ENCODE data around the gene ULK4.
"Not testable (repeated sequence)": the region's sequence is repeated elsewhere in the genome, so short reads cannot be mapped to it uniquely, and the experiment has no call there.

The ULK4 gene

DNA sequence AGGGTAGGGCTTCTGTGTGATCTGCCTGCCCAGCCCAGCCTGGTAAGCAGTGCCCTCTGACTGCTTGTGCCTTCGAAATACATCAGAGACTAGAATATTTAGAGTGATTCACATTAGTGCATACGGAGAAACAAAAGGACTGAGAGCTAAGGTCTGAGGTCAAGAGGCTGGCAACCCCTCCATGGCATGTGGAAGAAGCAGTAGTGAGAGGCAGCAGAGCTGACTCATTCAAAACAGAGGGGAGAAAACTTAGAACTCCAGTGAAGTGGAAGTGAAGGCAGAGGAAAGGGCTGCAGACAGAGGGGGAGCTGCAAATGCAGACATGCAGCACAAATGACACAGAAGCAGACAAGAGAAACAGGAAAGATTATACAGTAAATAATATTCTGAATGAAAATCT, 61.6 kb downstream of the ULK4 start:
- no peak overlapping the region for H3K4me3 ChIP-seq (ENCODE audit: low read depth, low read length)
- DNase-seq (ENCODE audit: low read depth): no peak
- TF ChIP-seq, protein P1, sequence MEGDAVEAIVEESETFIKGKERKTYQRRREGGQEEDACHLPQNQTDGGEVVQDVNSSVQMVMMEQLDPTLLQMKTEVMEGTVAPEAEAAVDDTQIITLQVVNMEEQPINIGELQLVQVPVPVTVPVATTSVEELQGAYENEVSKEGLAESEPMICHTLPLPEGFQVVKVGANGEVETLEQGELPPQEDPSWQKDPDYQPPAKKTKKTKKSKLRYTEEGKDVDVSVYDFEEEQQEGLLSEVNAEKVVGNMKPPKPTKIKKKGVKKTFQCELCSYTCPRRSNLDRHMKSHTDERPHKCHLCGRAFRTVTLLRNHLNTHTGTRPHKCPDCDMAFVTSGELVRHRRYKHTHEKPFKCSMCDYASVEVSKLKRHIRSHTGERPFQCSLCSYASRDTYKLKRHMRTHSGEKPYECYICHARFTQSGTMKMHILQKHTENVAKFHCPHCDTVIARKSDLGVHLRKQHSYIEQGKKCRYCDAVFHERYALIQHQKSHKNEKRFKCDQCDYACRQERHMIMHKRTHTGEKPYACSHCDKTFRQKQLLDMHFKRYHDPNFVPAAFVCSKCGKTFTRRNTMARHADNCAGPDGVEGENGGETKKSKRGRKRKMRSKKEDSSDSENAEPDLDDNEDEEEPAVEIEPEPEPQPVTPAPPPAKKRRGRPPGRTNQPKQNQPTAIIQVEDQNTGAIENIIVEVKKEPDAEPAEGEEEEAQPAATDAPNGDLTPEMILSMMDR (IDR thresholded peaks at IDR 0.05; ENCODE audit: insufficient read depth, low read depth, low read length, missing control alignments): no peak

DNA sequence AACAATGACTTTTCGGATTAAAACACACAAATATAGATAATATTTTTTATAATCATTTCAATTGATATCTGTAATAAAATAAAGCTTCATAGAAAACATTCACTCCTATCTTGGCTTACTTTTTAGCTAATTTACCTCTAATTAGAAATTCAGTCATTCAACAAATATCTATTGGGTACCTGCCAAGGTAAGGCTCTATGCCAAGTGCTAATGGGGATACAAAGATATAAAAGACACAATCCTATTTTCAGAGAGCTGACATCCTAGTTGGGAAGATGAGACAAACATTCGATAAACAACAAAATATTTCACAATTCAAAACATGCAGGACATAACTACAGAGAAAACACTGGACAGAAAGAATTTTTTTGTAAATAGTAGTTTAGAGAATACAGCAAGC, 63.3 kb downstream of the ULK4 start:
- no peak overlapping the region for H3K4me3 ChIP-seq (ENCODE audit: low read depth, low read length)
- no peak for DNase-seq (ENCODE audit: low read depth)
- TF ChIP-seq, protein P1 (IDR thresholded peaks at IDR 0.05; ENCODE audit: insufficient read depth, low read depth, low read length, missing control alignments): no peak

DNA sequence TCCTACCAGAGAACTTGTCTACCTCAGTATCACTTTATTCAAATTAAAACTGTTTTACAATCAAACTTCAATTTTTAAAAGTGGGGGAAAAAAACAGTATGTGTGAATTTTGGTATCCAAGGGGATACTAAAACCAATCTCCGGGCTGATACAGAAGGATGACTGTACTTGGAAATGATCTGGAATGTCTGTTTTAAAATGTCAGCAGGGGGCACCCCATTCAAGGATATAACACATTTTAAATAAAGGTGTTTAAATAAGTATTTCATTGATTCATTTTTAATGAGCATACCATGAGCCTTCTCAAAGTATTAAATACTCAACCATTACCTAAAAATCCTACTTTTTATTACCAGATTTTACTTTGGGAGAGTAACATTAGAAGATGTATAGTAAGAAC, 67.9 kb downstream of the ULK4 start:
- DNase-seq (ENCODE audit: low read depth): peak; percentile 50
- TF ChIP-seq, protein P1 (IDR thresholded peaks at IDR 0.05; ENCODE audit: insufficient read depth, low read depth, low read length, missing control alignments): peak; percentile 23
- no peak overlapping the region for H3K4me3 ChIP-seq (ENCODE audit: low read depth, low read length)

DNA sequence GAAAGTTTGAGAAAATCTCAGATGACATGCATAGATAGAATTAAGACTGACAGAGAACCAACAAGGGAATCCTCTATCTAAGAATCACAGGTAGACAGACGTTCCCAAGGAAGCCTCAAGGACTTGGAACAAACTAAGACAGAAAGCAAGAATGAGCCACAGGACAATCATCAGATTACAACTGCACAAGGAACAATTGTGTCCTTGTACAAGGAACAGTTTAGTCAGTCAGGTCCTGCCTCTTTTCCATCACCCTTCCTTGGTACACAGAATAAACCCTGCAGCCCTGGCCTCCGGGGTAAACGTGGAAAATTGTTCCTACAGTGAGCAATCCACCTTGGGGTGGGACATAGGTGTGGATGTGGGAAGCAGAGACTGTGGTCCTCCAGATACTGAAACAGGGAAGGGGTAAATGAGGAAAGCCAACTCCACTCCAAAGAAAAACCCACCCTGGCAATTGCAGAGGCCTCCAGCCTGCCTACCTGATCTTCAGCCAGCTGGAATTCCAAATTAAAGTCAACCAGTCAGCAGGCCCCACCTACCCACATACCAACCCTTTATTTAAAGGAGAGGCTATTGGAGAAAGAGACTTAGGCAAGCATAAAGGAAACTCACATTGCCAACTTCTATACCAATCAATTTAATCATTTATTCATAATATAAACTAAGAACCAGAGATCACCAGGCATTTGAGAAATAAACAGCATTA, 73.4 kb downstream of the ULK4 start:
- TF ChIP-seq, protein P1 (IDR thresholded peaks at IDR 0.05; ENCODE audit: insufficient read depth, low read depth, low read length, missing control alignments): no peak
- no peak for DNase-seq (ENCODE audit: low read depth)
- no peak overlapping the region for H3K4me3 ChIP-seq (ENCODE audit: low read depth, low read length)

DNA sequence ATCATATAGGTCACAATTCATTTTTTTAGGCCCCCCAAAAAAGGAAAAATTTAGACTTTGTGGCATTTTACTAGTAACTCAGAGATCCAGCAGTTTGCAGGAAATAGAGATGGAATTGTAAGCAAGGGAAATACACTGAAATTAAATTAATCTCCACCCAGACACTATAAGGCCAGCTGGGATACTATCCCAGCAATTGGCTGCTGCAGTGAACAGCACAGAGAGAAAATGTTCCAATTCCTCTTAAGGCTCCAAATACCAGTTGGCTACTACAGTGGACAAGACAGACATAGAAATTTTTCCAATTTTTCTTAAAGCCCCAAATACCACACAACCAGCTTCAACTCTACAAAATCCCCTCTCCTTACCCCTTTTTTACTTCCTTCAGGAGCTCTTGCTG, 78.9 kb downstream of the ULK4 start:
- TF ChIP-seq, protein P1 (IDR thresholded peaks at IDR 0.05; ENCODE audit: insufficient read depth, low read depth, low read length, missing control alignments): no peak
- no peak overlapping the region for H3K4me3 ChIP-seq (ENCODE audit: low read depth, low read length)
- DNase-seq (ENCODE audit: low read depth): no peak

DNA sequence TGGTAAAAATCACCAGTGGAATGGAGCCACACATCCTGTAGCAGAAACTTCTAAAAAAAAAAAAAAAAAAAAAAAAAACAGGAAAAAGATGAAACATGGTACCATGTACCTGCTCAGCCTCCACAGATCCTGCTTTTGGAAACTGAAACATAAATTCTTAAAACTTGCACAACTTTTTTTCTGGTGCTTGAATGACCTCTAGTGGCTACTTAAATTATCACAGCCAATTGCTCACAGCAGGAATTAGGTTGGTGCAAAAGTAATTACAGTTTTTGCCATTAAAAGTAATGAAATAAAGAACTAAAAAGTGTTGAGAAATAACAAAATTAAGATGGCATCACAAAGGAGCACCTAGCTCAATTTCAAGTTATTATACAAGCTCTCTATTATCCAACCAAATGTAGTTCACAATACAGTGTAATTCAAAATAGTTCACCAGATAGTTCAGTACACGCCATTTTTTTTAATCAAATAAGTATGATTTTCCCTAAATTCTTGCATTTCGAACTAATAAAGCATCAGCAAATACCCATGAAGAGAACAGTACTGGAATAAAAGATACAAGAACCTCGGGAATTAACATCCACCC, 80.6 kb downstream of the ULK4 start:
- TF ChIP-seq, protein P1 (IDR thresholded peaks at IDR 0.05; ENCODE audit: insufficient read depth, low read depth, low read length, missing control alignments): peak; percentile 40
- no peak overlapping the region for H3K4me3 ChIP-seq (ENCODE audit: low read depth, low read length)
- DNase-seq (ENCODE audit: low read depth): peak; percentile 56

DNA sequence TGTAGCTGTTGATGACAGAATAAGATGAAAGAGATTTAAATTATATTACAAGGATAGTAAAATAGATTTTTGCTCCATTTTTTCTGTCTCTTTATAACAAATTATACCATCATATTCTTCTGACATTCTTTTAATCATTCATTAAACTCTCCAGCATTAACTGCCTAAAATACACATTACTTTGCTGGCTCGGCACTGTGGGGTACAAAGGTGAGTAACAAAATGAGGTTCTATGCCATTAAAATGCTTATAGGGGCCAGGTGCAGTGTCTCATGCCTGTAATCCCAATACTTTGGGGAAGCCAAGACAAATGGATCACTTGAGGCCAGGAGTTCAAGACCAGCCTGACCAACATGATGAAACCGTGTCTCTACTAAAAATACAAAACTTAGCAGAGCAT, 81.5 kb downstream of the ULK4 start:
- H3K4me3 ChIP-seq (ENCODE audit: low read depth, low read length): no peak overlapping the region
- DNase-seq (ENCODE audit: low read depth): no peak
- TF ChIP-seq, protein P1 (IDR thresholded peaks at IDR 0.05; ENCODE audit: insufficient read depth, low read depth, low read length, missing control alignments): no peak

DNA sequence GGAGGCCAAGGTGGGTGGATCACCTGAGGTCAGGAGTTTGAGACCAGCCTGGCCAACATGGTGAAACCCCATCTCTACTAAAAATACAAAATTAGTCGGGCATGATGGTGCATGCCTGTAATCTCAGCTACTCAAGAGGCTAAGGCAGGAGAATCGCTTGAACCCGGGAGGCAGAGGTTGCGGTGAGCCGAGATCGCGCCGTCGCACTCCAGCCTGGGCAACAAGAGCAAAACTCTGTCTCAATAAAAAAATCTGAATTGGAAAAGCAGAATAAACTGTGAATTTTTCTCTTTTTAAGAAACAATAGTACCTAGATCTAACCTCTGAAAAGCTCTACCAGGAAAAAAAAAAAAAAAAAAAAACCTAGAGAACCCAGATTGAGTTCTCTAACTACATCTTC, 84.2 kb downstream of the ULK4 start:
- not testable (repeated sequence) for H3K4me3 ChIP-seq (ENCODE audit: low read depth, low read length); DNase-seq (ENCODE audit: low read depth)
